HG03342 (cell line): Measurements from ENCODE around the gene HOXB2.
"Not testable (repeated sequence)": the region's sequence is repeated elsewhere in the genome, so short reads cannot be mapped to it uniquely, and the experiment has no call there.

ENCODE experiments used
- ATAC-seq: cut with Tn5 transposase; IDR thresholded peaks from one replicate; pipeline ENCODE4 v1.9.1; 2021; ENCODE audit warnings: mild to moderate bottlenecking, moderate library complexity; ENCODE audit not compliant: unreplicated experiment

The HOXB2 gene

DNA sequence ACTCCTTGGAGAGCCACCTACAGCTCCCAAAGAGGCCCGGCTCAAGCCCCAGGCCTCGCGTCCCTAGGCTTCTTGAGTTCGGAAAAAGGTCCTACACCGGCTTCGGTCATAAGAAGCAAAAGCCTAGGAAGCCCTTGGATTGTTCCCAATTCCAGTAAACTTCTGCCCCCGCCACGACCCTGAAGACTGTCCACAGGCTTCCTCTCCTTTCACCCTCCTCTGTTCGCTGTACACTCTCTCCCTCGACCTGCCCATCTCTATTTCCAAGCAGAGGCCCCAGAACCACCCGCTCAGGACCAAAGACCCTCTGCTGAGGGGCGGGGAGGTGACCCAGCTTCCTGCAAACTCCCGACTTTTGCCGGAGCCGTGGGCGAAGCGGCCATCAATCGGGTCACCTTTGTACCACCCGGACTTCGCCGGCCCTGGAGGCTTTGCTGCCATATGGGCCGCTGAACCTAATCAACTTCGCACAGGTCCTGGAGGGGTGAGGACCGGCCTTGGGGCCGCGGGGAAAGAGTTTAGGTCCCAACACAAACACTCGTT, 2.7 kb downstream of the HOXB2 start:
- no peak for ATAC-seq

DNA sequence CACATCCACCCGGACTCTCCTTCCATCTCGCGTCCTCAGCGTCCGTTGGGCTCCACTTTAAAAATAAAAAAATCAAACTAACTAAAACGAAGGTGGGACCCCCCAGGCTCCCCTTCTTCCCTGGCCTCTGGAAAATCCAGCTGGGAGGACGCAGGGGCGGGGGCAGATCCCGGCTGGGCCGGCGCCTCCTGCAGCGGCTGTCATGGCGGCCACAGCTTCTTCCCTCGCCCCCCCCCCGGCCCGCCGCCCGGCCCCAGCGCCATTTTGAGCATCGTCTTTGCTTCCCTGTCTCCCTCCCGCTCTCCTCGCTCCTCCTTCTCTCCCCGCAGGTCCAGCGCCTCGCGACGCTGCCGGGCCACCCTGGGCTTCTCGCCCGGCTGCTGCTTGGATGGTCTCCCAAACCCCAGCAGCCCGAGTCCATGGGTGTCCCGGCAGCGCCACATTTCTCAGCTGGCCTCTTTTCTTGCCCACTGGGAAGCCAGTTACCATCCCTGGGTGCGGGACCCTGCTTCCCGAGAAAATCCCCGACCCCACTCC, 3.3 kb downstream of the HOXB2 start:
- ATAC-seq: no peak

DNA sequence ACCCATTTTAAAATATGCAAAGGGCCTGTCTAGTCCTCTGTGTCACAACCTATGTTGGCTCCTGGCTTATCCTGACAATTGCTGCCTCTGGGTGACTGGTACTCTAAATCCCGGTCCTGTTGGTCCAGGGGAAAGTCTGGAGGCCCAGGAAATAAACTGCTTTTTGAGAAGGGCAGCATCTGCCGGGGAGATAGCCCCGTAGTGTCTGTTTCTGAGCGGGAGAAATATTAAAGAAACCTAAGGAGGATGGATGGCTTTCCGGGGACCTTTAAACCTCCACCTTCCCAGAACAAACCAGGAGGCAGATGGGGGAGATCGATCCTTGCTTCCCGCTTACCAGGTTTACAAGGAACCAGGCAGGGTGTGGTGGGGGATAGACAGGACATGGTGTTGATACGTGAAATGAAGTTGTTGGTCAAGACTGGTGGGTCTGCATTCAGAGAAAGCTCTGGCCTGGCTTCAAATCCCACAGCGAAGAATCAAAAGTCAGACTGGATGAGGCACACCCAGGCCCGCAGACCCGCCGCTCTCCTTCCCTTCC, 3.8 kb downstream of the HOXB2 start:
- no peak for ATAC-seq

DNA sequence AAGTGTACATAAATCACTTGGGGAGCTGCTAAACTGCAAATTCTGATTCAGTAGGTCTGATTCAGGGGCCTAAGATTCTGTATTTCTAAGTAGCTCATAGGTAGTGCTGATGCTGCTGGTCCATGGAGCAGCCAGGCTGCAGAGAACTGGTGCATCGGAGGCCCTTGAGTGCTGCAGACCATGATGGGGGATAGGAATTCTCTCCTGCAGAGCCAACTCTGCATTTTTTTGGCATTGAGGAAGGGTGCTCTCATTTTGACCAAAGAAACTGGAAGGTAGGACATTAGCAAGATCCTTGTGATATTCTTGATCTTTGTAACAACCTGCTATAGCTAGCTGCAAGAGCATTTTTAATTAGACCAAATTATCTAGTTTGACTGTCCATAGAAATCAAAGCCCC, 4.7 kb downstream of the HOXB2 start:
- no peak for ATAC-seq

DNA sequence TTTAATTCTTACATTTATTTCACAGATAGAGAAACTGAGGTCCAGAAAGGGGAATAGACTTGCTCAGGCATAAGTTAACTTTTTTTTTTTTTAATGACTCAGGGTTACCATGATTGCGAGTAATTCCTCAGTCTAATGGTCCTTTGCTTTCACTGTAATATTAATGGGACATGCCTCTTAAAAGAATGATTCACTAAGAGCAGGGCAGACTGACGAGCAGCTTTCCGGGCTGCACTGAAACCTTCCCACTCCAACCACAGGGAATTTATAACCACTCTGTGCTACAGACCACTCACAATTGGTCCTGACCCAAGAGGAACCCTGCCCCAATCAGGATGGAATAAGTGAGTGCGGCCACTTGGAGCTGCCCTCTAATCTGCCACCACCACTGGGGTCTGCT, 5.7 kb downstream of the HOXB2 start:
- no peak for ATAC-seq

DNA sequence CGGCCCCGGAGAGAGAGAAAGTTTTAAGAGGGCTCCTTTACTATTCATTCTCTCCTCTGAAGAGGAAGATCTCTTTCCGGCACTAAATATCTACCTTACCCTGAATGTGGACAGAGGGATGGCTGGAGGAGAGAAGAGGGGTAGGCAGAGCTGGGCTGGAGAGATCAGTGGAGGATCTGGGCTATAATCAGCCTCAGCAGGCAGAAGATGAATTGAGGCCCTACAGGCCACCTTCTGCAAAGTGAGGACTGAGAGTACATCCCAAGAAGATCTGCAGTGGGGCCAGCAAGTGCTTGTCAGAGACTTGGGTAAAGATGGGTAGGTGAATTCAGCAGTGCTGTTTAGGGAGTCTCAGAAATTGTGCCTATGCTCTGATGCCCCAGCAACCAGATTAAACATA, 7.6 kb downstream of the HOXB2 start:
- no peak for ATAC-seq

DNA sequence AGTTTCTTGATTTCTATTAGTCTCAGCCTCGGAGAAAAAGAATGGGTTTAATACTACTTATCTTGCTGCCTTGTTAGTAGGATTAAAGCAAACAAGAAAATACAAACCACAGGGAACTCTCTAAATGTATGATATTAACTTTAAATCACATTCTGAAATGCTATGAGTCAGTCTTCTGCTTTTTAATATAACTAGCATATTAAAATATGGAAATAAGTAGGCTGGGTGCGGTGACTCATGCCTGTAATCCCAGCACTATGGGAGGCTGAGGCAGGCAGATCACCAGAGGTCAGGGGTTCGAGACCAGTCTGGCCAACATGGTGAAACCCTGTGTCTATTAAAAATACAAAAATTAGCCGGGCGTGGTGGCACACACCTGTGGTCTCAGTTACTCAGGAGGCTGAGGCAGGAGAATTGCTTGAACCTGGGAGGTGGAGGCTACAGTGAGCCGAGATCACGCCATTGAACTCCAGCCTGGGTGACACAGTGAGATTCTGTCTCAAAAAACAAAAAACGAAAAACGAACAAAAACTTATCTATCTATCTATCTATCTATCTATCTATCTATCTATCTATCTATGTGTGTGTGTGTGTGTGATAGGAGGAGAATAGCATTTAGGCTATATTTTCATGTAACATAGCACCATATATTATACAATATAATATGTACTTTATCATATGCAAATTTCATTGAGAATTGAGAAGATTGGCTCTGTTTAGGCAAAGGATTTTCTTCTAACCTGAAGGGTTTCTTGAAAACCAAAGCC, 8.9 kb downstream of the HOXB2 start:
- ATAC-seq: not testable (repeated sequence)

DNA sequence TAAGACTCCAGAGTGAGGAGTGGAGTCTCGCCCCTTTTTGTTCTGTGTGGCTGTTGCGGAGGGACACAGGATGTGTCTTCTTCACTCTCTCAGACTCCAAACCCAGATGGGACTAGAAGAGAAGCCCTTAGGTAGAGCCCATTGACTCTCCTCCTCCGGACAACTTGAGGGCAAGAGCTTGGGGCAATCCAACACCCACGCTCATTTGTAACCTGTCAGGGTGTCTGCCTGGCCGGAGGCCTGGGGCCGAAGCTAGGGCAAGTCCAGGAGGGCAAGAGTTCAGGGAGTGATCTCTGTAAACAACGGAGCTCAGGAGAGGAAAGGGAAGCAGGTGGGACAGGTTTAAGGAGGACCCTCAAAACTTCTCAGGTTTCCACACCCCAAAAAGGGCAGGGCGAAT, 12.6 kb downstream of the HOXB2 start:
- ATAC-seq: no peak

DNA sequence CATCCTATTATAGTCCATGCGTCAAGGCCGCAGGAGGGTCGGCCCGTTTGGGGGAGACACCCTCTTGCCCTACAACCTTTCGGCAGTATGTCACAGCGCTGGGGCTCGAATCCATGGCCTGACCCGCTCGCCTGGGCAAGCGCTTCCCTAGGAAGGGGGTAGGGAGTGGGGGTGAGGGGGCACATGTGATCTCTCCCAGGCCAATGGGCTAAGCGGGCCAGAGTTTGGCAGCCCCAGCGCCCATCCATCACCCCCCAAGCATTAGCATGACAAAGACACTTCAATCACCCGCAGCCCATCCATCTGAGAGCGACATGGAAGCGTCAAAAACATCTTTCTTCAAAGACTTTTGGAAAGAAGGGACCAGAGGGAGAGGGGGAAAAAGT, 14.0 kb downstream of the HOXB2 start, which contains the start of gene HOXB1:
TSS of gene HOXB1 (minus strand) at position 125 of the 386 bp plus-strand sequence. CDS start at position 18, 107 bp downstream.
- ATAC-seq: no peak

DNA sequence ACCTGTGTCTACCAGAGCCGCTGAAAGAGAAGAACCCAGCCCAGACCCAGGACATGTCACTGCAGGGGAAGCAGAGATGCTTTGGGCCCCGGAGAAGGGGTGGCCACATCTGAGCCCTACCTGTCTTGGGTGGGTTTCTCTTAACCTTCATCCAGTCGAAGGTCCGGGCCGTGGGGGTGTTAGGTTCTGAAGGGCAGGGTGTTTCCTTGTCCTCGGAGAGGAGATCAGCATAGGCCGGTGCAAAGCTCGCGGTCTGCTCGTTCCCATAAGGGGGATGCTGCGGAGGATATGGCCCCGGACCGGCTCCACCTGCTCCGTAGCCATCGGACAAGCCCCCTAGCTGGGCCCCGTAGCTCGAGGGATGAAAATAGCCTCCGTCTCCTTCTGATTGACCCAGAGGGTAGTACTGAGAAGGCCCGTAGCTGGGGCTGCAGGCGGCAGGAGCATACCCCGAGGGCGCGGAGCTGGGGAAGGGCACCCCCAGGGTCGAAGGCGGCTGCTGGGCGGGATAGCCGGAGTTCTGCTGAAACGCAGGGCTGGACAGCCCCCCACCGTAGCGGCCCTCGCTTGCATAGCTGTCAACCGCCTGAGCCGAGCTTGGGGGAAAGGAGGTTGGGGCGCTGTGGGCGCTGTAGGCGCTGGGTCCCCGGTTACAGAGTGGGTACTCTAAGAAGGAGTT, 14.6 kb downstream of the HOXB2 start:
- ATAC-seq: no peak

DNA sequence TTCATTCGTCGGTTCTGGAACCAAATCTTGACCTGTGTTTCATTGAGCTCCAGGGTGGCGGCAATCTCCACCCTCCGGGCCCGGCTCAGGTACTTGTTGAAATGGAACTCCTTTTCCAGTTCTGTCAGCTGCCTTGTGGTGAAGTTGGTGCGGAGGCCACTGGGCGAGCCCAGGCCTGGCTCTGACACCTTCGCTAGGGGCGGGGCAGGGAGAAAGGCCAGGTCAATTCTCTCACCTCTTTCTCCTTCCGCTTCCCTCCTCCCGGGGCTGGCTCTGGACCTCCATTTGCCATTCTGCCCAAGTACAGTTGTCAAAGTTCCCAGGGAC, 15.3 kb downstream of the HOXB2 start:
- no peak for ATAC-seq

DNA sequence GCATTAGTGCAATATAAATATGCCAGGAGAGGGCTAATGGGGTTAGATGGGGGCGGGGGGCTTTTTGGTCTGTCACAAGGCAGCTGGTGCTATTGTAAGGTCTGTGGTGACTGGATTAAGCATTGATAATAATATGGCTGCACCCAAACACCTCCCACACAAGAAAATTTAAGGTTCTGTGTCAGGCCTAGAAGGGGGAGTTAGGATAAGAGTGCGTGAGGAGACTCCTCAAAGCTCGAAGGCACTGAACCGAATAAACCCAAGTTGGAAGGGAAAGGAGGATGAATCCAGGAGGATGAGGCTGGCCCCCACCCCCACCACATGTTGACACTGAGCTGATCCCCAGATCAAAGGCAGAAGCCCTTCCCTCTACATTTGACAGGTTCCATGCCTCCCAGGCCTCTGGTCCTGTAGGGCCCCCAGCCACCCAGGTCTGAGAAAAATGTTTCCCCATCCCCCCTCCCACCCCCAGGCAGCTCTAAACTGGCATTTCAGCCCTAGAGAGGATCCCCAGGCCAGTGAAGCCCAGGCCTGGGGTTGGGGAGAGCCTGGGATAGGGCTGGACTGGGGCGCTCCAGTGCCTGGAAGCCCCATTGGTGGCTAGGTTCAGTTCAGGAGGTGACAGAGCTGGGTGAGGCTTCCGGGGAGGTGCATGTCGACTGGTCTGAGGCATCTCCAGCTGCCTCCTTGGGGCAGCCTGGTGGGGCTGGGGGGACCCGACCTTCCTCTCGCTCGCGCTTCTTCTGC, 15.8 kb downstream of the HOXB2 start:
- no peak for ATAC-seq

DNA sequence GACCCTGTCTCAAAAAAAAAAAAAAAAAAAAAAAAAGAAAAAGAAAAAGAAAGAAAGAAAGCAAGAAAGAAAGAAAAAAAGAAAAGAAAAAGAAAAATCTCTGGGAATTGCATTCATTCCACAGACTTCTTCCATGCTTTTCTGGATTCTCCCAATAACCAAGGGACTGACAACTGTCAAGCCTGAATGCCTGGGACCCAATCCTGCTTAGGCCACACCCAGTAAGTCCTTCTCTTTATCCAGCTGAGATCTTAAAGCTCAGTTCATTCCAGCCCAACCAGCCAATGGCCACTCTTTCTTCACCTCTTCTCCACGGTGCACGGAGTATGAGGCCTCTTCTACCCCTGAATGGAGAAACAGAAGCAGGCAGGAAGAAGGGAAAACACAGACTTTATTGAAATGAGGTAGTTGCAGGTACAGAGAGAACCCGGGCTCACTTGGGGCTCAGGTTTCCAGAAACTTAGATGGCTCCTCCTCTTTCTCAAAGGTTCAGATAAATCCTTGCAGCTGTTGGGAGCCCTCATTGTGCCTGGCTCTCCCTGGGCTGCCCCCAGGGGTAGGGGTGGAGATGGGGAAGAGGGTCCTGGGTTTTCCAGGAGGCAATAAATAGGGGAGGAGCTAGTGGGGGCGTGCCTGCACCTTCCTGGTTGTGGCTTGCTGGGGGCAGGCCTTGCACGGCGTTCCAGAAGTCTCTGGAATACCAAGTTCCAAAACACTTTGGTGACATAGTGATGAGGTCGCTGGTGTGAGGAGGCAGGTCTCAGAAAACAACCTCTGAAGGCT, 16.6 kb downstream of the HOXB2 start:
- ATAC-seq: no peak

DNA sequence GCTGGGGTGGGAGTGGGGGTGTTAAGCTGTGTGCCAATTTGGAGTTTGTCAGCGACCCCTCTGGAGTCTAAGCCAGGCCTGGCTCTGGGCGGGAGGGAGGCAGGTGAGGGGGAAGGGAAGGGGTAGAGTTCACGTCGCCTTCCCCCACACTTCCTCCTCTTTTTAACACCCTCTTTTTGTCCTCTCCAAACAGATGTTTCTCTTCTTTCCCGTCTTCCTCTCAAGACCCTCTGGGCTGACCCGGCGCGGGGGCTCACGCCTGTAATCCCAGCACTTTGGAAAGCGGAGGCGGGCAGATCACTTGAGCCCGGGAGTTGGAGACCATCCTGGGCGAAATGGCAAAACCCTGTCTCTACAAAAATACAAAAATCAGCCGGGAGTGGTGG, 17.4 kb downstream of the HOXB2 start:
- ATAC-seq: no peak

DNA sequence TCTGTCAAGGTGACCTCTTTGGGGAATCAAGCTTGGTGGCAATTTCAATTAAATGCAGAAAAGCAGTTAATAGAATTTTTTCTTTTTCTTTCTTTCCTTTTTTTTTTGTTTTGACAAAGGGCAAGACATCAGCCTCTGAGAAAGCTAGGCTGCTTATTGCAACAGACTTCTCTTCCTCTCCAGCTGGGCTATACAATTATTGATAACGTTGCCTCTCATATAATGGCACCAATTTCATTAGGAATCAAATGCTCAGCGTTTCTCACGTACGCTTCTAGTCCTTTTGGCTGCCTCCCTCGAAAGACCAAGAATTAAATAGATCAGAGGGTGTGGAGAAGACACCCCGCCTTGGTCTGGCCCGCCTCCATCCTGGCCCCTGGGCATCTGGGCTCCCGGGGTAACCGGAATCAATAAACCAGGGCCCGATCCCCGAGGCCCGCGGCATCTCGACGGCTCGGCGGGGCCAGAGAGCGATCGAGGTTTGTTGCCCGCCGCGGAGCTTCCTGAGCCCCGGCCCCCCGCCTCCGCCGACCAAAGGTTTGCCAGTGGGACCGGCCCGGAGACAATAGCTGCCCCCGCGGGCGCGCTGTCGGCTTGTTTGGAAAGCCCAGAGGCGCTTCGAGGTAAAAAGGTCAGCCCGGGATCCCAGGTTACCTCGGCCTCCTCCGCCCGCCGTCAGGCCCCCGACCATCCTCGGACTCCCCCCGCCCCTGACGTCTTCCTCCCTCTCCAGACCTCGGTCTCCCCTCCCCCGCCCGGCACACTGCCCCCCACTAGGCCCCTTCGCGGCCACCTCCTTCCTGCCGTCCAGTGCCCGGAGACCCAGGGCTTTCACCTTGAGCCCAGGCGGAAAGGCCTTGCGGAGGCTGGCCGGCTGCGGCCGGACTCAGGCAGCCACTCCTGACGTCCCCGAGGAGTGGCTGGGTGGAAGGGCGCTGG, 18.0 kb downstream of the HOXB2 start:
- ATAC-seq: no peak

DNA sequence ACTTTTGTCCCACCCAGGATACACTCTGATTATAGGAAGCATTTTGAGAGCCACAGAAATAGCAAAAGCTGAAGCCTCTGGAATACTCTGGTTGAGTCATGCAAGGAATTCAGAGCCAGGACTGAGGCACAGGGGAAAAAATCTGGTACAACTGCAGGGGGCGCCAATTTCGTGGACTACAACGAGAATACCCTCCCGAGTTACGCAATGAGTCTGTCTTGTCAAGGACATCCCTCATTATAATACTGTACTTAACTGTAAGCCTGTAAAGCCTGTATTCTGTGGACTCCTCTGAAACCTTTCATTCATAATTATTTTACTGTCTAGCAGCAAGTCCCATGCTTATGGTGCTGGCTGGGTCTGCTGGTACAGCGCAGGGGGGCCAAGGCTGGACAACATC, 21.9 kb downstream of the HOXB2 start:
- ATAC-seq: no peak

DNA sequence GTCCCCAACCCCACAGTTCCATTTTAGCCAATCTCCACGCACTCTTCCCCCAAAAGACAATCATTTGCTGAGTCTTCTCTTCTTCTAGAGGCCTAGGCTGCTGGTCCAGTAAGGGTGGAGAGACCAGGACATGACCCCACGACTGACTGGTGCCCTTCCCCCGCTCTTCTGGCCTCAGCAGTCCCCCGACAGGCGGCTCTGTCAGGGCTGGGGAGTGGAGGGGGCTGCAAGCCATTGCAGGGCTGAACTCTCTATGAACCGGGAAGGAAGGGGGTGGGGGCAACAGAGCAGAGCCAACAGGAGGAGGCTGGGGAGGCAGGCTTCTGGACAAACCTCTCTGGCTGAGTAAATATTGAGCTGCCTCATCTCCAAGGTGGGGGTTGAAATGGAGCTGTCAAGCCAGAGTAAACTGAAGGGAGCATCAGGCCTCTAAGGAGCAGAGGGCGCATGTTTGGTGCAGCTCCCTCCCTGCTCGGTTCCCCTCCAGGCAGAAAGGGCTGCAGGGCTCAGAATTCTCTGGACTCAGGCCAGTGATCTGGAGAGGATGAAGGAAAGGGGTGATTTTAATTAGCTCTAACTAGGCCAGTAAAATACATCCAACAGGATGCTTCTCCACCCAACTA, 22.8 kb downstream of the HOXB2 start:
- no peak for ATAC-seq

DNA sequence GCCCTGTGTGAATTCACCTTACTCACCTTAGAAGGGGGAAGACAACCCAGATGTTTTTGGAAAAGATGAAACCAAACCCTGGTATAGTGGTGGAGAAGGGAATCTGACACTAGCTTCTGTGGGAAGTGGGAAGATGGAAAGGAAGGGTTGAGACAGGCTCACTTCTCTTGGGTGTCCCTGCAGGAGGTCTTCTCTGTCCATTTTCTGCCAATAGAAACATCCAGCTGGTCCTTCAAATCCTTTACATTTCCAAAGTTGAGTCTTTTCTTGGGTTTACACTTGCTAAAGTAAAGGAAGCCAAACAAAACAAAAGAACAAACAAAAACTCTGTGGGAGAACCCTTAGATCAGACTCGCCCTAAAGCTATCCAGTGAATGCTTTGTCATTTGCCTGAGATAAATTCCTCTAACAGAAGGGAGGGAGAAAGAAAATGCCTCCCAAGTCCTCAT, 24.3 kb downstream of the HOXB2 start:
- no peak for ATAC-seq

DNA sequence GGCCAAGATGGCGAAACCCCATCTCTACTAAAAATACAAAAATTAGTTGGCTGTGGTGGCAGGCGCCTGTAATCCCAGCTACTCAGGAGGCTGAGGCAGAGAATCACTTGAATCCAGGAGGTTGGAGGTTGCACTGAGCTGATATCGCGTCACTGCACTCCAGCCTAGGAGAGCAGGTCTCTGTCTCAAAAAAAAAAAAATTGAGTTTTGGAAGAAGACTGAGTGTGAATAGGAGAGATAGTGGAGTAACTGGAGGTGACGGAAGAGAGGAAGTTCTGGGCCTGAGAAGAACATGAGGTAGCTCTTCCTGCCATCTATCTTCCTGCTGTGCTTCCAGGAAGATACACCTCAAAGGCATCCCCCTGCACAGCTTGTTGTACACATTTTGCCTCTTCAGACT, 25.5 kb downstream of the HOXB2 start:
- no peak for ATAC-seq
